Right lobe of liver (tissue), 6 donors: Measurements from ENCODE around the gene HSPA1A. TPM values are rescaled to one million over a fixed set of nuclear protein-coding genes. Genes with fewer than 3 reads are reported as not detected.

ENCODE experiments used
- ATAC-seq, 4 donors: fragments of 200-7000 bp; cut with Tn5 transposase; one replicate each; pipeline ENCODE4 v1.9.1; 2020; ENCODE audit warnings: mild to moderate bottlenecking in 4 of 4, moderate library complexity in 4 of 4
- DNase-seq, 3 donors: peaks; one replicate each; pipeline ENCODE4 v3.0.0-alpha.2; 2020
- H3K27ac ChIP-seq, 3 donors: fragments of 200-600 bp; one replicate each; pipeline ENCODE4 v1.8.0; 2022
- H3K27me3 ChIP-seq, 2 donors: fragments of 200-600 bp; one replicate each; pipeline ENCODE4 v1.8.0; 2022
- H3K36me3 ChIP-seq, 4 donors: fragments of 200-600 bp; sonication (generic) in 1 of 4; one replicate each; pipeline versions ENCODE4 v1.5.1 to v1.8.0; 2017 to 2022; ENCODE audit warnings: control low read depth in 1 of 4
- H3K4me1 ChIP-seq, 4 donors: fragments of 200-600 bp; sonication (generic) in 1 of 4; one replicate each; pipeline versions ENCODE4 v1.5.1 to v1.8.0; 2017 to 2022; ENCODE audit warnings: control low read depth in 1 of 4
- H3K4me3 ChIP-seq, 3 donors: fragments of 200-600 bp; one replicate each; pipeline ENCODE4 v1.8.0; 2022
- H3K9me3 ChIP-seq, 4 donors: fragments of 200-600 bp; sonication (generic) in 1 of 4; one replicate each; pipeline versions ENCODE4 v1.5.1 to v1.8.0; 2017 to 2022; ENCODE audit warnings: control low read depth in 1 of 4
- CTCF ChIP-seq, 4 donors: fragments of 200-600 bp in 3 of 4; fragments of 450-650 bp in 1 of 4; IDR thresholded peaks; one replicate each; pipeline versions ENCODE4 v1.5.1 to v1.8.0; 2016 to 2022; ENCODE audit warnings: antibody characterized with exemption in 4 of 4, mild to moderate bottlenecking in 2 of 4
- POLR2A ChIP-seq: fragments of 450-650 bp; IDR thresholded peaks from one replicate; pipeline ENCODE4 v1.6.1; 2017; ENCODE audit warnings: antibody characterized with exemption, mild to moderate bottlenecking
- WGBS: methylation state at CpG from one replicate; pipeline ENCODE4 v1.1.6; 2018; ENCODE audit warnings: low coverage, low lambda C conversion rate; ENCODE audit not compliant: insufficient coverage; ENCODE audit errors: missing lambda C conversion rate; 5-methylcytosine and 5-hydroxymethylcytosine counted together
- intact Hi-C, 2 donors: fragments of 100-400 bp; cut with DNase I; formaldehyde crosslinking; loops; one replicate each; pipeline versions ENCODE4 v1.11.2 to v1.14.1; 2022
- total RNA-seq, 6 experiments: library from RNA; depleted of rRNA in 2 of 6; stranded (reverse); fragments of >200 nt in 2 of 6; fragmentation: NEBNext Ultra II Directional in 3 of 6; extraction: Animal tissue kit (Norgen Biotek cat#: 25700) in 3 of 6; gene quantifications; one replicate each; pipeline versions ENCODE4 v1.1.0 to v1.2.4, GENCODE V29; 2016 to 2023
- donor health status: DM: no; HTN: yes; CAD: no.
- donor health status: DM: no; HTN: no; CAD: no.
- donor health status: DM: no; HTN: no; CAD: no.
- donor health status: DM: no; HTN: yes; CAD: no.
- donor health status: DM: no; HTN: yes; CAD: no.

HSPA1A gene
- total RNA-seq, 6 experiments from 2014 or later: 73.2 to 442 (median 80.2) TPM

- TF ChIP-seq POLR2A (no peak), CTCF (IDR thresholded peaks at IDR 0.05) (no peak)
- intact Hi-C loops: no loop called here
Observed at GRCh38 chr6:31858707-31859106, 43.4 kb downstream of the HSPA1A start.

GRCh38 chr6:31859923-31860322 lies 44.6 kb downstream of the HSPA1A start:
- intact Hi-C loops: no loop called here
- no peak for ATAC-seq
- Histone ChIP-seq H3K27ac (no peak overlapping the region), H3K27me3 (no peaks in the 10 kb centered on the region), H3K36me3 (peaks cover 0 to 24% (median 3%) of the 10 kb centered on the region in 4 donors), H3K9me3 (no peaks in the 10 kb centered on the region), H3K4me3 (no peak overlapping the region), H3K4me1 (peaks cover 0 to 13% (median 0%) of the 10 kb centered on the region in 4 donors)
- no peak for TF ChIP-seq POLR2A
- no peak for TF ChIP-seq CTCF (IDR thresholded peaks at IDR 0.05)
- DNase-seq: no peak
- WGBS: 89% methylated on average over 5 of the region's 11 CpGs

More at GRCh38 chr6:31858707-31859106, 43.4 kb downstream of the HSPA1A start:
- no peak overlapping the region for H3K27ac ChIP-seq
- ATAC-seq (no peak), DNase-seq (no peak)
- no peak overlapping the region for H3K4me3 ChIP-seq
- peaks cover 0 to 6% (median 0%) of the 10 kb centered on the region in 4 donors for H3K4me1 ChIP-seq
- no peaks in the 10 kb centered on the region for H3K9me3 ChIP-seq
- WGBS: 89% methylated on average over 6 of the region's 8 CpGs
- peaks cover 0 to 24% (median 3%) of the 10 kb centered on the region in 4 donors for H3K36me3 ChIP-seq
- no peaks in the 10 kb centered on the region for H3K27me3 ChIP-seq

- peaks cover 0 to 24% (median 3%) of the 10 kb centered on the region in 4 donors for H3K36me3 ChIP-seq
- intact Hi-C loops: no loop called here
Observed at GRCh38 chr6:31860349-31860748, 45.0 kb downstream of the HSPA1A start.

GRCh38 chr6:31861150-31861549 lies 45.8 kb downstream of the HSPA1A start:
- no peak for TF ChIP-seq CTCF (IDR thresholded peaks at IDR 0.05)
- TF ChIP-seq POLR2A: no peak
- Histone ChIP-seq H3K4me1 (peaks cover 0 to 18% (median 0%) of the 10 kb centered on the region in 4 donors), H3K27ac (no peak overlapping the region), H3K36me3 (peaks cover 0 to 24% (median 3%) of the 10 kb centered on the region in 4 donors), H3K27me3 (no peaks in the 10 kb centered on the region), H3K9me3 (no peaks in the 10 kb centered on the region), H3K4me3 (no peak overlapping the region)
- intact Hi-C loops: no loop called here
- 88% methylated on average over 3 of the region's 7 CpGs for WGBS
- DNase-seq: no peak
- ATAC-seq: no peak

More at GRCh38 chr6:31860349-31860748, 45.0 kb downstream of the HSPA1A start:
- WGBS: 95% methylated on average over 4 of the region's 13 CpGs
- TF ChIP-seq CTCF (IDR thresholded peaks at IDR 0.05) (no peak), POLR2A (no peak)
- no peak for DNase-seq
- Histone ChIP-seq H3K27me3 (no peaks in the 10 kb centered on the region), H3K4me3 (no peak overlapping the region), H3K9me3 (no peaks in the 10 kb centered on the region), H3K27ac (no peak overlapping the region), H3K4me1 (peaks cover 0 to 15% (median 0%) of the 10 kb centered on the region in 4 donors)
- ATAC-seq: no peak
